Right renal cortex interstitium (tissue), 3 donors: Measurements from ENCODE around the gene ZNF786. TPM values are rescaled to one million over a fixed set of nuclear protein-coding genes. Genes with fewer than 3 reads are reported as not detected.
"Not testable (repeated sequence)": the region's sequence is repeated elsewhere in the genome, so short reads cannot be mapped to it uniquely, and the experiment has no call there.

Experiments
- DNase-seq, 3 donors: peaks; one replicate each; pipeline ENCODE4 v3.0.0-alpha.2; 2013; ENCODE audit warnings: low read depth in 3 of 3, low spot score in 2 of 3
- polyA plus RNA-seq, 3 donors: library from polyadenylated mRNA; unstranded; fragments of 120-200 nt; gene quantifications; one replicate each; pipeline ENCODE4 v1.2.1, GENCODE V29; 2013; ENCODE audit not compliant: insufficient read length in 3 of 3

ZNF786 gene
- polyA plus RNA-seq, 3 donors: 7.8 to 10.2 (median 9.5) TPM

DNA sequence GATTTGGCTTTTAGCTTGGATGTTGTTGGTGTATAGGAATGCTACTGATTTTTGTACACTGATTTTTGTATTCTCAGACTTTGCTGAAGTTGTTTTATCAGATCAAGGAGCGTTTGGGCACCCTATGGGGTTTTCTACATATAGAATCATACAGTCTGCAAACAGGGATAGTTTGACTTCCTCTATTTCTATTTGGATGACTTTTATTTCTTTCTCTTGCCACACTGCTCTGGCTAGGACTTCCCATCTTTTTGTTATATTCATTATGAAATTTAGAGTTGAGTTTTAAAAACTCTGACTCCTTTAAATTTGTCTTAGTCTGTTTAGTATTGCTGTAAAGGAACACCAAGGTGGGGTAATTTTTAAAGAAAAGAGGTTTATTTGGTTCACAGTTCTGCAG lies 4.7 kb downstream of the ZNF786 start:
- no peak for DNase-seq

DNA sequence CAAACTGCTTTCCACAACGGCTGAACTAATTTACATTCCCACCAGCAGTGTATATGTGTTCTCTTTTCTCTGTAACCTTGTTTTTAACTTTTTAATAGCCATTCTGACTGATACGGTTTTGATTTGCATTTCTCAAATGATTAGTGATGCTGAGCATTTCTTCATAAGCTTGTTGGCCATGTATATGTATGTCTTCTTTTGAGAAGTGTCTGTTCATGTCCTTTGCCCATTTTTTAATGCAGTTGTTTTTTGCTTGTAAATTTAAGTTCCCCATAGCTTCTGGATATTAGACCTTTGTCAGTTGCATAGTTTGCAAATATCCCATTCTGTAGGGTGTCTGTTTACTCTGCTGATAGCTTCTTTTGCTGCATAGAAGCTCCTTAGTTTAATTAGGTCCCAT lies 6.1 kb downstream of the ZNF786 start:
- no peak for DNase-seq

DNA sequence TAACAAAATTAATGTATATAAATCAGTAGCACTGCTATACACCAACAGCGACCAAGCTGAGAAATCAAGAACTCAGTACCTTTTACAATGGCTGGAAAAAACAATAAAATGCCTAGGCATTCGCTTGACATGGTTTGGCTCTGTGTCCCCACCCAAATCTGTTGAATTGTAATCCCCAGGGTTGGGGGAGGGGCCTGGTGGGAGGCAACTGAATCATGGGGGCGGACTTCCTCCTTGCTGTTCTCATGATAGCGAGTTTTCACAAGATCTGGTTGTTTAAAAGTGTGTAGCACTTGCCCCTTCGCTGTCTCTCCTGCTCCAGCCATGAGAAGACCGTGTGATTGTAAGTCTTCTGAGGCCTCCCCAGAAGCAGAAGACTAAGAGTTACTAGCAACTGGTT lies 8.6 kb downstream of the ZNF786 start:
- no peak for DNase-seq

DNA sequence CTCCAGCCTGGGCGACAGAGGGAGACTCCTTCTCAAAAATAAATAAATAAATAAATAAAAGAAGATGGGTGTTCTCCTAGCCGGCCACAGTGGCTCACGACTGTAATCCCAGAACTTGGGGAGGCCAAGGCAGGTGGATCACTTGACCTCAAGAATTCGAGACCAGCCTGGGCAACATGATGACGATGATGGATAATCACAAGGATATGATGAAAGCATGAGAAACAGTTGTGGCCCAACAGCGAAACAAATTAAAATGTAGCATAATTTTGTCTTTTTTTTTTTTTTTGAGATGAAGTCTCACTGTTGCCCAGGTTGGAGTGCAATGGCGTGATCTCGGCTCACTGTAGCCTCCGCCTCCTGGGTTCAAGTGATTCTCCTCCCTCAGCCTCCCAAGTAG lies 12.9 kb downstream of the ZNF786 start:
- DNase-seq: no peak

DNA sequence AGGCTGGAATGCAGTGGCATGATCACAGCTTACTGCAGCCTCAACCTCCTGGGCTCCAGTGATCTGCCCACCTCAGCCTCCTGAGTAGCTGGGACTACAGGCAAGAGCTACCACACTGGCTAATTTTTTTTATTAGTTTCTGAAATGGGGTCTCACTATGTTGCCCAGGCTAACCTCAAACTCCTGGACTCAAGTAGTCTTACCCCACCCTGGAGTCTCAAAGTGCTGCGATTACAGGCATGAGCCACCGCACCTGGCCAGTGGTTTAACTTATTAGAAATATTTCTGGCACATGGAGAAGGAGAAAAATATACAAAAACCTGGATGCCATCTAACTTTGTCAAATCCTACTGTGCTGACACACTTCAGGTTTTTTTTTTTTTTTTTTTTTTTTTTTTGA lies 15.2 kb downstream of the ZNF786 start:
- no peak for DNase-seq

DNA sequence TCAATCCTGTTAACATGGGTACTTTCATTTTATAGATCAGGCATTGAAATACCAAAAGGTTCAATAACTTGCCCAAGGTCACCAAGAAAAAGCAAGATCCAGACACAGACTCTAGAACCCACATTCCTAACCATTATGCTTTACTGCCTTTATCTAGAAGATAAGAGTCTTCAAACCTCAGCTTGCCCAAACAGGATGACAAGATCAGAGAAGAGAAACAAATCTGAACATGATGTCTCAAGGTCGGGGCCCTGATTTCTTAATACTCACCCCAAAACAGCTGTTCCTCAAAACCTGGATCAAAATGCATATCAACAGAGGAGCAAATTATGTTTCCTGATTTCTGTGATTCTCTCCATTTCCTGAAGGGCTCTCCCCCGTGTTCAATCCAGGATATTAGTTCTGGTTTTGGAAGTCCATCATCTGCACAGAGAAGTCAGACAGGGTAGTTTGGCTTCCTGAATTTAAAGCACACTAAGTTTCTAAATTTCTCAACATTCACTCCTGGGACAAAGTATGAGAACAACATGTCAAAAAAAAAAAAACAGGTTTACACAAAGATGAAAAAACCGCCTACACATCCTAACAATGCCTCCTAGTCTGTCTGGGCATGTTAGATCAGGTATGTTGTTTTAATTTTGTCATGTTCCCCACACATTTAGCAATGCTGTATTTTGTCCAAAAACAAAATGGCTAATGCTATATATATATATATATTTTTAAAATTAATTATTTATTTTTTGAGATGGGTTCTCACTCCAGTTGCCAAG lies 16.2 kb downstream of the ZNF786 start:
- DNase-seq: no peak

DNA sequence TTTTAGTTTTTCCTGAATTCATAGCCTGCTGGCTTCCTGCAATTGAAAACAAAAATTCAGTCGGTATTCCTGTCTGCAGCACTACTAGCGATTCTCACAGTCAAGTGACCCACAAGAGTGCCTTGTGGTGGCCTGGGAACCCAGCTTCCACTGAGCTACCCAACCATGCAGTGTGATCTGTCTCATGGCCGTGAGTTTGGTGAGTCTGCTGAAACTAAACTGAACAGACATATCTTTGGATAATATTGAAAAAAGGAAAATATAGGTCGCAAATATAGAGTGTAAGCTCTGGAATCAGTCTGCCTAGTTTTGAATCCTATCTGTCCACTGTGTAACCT lies 18.1 kb downstream of the ZNF786 start:
- DNase-seq: no peak

DNA sequence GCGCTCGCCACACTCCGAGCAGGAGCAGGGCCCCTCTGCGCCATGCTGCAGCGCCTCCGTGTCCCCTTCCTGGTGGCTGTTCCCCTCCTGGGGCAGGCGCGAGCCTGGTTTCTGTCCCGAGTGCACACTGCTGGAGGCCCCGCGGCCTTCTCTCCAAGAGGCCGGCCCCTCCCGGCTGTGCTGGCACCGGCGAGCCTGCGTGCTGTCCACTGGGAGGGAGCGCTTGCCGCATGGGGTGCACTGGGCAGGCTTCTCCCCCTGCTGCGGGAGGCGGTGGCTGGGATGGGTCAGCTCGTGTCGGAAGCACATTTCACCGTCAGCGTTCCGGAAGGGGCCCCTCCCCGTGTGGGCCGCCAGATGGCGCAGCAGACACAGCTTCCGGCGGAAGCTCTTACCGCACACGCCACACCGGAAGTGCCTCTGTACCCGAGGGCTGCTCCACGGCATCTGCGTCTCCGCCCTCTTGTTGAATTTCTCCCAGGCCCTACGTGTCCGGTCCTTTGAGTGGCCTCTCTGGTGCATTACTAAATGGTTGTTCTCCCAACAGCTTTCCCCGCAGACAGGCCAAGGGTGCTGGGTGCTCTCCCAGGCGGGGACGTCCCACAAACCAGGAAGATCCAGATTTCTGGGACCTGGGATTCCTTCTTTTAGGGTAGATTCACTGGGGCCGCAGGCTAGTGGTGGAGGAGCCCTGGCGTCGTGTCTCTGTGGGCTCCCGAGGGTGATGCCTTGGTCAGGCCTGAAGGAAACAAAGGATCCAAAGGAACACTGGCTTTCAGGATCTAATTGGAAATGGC lies 18.7 kb downstream of the ZNF786 start:
- no peak for DNase-seq

DNA sequence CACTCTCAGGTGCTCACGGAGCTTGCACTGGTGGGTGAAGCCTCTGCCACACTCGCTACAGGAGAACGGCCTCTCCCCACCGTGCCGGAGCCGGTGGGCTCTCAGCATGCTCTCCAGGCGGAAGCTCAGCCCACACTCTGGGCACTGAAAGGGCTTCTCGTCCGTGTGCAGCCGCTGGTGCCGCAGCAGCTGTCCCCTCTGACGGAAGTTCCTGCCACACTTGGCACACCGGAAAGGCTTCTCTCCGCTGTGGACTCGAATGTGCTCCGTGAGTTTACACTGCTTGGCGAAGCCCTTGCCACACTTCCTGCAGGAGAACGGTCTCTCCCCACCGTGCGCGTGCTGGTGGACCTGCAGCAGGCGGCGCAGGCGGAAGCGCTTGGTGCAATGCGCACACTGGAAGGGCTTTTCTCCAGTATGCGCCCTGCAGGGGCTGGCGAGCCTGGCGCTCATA lies 19.3 kb downstream of the ZNF786 start:
- no peak for DNase-seq

DNA sequence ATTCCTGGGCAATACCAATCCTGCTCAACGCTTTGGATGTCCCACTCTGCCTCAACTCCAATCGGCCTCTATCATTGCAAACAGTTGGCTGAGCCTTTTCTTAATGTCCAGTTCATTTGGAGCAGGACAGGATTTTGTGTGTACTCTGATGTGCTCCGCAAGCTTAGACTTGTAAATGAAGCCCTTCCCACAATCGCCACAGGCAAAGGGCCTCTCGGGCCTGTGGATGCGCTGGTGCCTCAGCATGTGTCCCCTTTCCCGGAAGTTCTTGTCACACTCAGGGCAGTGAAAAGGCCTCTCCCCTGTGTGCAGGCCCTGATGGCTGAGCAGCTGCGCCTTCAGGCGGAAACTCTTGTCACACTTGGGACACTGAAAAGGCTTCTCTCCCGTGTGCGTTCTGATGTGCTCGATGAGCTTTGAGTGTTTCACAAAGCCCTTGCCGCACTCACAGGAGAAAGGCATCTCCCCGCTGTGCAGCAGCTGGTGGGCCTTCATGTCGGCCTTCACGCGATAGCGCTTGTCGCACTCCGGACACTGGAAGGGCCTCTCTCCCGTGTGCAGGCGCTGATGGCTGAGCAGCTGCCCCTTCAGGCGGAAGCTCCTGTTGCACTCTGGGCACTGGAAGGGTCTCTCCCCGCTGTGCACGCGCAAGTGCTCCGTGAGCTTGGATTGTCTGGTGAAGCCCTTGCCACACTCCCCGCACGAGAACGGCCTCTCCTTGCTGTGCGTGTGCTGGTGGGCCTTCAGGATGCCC lies 20.0 kb downstream of the ZNF786 start:
- no peak for DNase-seq

DNA sequence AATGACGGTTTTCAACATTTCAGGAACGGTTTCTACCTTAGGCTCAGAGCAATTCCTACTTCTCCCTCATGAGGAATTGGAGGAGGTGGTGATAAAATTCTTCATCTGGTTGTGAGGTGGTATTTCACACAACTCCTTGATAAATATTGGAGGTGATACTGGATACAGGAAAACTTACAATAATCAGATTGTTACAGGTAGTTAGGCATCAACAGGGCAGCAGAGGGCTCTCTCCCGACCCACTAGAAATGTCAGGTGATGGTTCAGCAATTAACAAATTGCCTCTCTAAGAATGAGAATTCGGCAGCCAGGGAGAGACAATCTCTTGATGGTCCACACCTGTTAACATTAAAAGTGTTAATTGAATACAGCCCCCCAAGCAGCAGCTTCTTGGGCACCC lies 22.6 kb downstream of the ZNF786 start:
- no peak for DNase-seq

DNA sequence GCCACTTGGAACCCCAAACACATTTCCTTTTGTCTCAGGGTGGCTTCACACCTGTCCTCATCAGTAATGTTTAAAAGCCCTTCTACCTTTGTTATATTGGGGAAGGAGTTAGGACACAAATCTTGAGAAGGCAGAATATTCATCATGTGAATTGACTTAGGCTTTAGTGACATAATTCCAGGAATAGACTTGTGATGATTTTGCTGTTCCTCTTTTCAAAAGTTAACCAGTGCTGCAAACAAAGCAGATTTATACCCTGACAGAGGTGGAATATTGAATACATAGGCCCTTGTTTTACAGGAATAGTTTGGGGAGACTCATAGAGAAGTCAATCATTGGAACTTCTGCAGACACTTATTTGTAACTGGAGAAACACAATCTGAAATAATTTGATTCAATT lies 27.0 kb downstream of the ZNF786 start:
- no peak for DNase-seq

DNA sequence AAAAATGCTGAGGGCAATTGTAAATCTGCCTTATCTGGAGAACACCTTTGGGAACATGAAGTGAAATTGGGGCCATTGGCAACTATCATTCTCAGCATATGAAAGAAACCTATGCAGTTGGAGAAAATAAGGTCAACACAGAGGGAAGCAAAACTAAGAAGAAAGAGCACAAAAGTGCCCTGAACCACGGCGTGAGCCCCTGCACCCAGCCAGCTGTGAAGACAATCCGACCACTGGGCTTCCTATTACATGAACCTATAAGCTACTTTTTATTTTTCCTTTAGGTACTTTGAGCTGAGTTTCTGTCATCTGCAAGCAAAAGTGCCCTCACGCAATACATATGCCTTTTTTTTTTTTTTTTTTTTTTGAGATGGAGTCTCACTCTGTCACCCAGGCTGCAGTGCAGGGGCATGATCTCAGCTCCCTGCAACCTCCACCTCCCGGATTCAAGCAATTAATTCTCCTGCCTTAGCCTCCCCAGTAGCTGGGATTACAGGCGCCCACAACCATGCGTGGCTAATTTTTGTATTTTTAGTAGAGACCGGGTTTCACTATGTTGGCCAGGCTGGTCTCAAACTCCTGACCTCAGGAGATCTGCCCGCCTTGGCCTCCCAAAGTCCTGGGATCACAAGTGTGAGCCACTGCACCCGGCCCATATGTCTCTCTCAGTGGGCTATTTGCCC lies 28.2 kb downstream of the ZNF786 start:
- not testable (repeated sequence) for DNase-seq

DNA sequence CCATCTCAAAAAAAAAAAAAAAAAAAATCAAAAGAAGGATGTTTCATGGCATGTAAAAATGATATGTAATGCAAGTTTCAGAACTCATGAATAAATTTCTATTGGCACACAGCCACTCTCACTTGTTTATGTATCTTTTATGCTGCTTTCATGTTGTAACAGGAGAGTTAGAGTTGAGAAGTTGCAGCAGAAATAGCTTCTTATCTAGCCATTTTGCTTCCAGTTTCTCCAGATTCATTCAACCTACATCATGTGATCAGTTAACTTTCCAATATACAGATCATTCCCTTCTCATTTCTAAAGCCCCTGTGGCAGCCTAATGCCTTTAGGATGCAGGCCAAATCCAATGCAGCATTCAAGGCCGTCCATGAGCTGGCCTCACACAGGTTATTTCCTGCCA lies 30.4 kb downstream of the ZNF786 start:
- no peak for DNase-seq

DNA sequence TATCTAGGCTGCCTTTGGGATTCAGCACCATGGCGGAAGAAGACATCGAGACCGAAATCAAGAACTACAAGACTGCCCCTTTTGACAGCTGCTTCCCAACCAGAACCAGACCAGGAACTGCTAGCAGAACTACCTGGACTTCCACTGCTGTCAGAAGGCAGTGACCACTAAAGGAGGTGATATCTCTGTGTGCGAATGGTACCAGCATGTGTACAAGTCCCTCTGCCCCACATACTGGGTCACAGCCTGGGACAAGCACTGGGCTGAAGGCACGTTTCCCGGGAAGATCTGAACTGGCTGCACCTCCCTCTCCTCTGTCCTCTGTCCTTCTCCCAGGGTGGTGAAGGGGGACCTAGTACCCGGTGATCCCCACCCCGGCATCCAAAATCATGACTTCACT lies 36.6 kb downstream of the ZNF786 start:
- DNase-seq: no peak

DNA sequence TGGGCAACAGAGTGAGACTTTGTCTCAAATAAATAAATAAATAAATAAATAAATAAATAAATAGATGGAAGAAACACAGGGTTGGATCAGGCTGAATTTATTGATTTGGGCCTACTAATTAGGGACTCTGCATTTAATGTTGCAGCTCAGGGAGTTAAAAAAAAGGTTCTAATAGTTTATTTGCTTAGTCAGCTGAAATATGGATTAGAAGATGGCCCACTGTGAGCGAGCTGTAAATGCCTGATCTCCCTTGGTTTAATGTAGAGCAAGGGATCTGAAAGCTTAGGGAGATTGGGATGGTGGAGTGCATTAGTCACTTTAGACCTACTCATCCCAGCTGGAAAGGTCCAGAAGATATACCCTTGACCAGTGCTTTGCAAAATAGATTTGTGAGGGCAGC lies 37.1 kb downstream of the ZNF786 start:
- DNase-seq: no peak

DNA sequence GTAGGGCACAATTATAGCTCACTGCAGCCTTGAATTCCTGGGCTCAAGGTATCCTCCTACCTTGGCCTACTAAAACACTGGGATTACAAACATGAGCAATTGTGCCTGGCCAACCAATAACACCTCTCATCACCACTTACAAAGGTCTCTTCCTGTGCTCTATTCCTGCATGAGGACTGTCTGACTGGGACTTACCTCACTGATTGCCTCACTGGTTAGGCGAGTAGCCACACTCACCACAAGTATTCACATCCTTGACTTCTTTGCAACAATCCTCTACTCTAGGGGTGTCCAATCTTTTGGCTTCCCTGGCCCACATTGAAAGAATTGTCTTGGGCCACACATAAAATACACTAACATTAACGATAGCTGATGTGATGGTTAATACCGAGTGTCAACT lies 39.6 kb downstream of the ZNF786 start:
- no peak for DNase-seq

DNA sequence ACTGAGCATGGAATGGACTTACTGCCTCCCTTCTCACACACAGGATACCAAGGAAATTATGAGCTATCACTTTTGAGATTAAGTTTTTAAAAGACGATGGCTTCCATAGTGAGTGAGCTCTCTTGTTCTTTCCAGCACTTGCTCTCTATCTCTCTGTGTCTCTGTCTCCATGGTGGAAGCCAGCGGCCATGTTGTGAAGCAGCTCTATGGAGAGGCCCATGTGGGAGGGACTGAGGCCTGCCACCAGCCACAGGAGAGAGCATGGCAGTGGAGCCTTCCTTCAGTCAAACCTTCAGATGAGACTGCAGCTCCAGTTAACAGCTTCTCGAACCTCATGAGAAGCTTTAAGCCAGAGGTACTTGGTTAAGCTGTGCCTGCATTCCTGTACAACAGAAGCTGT lies 41.7 kb downstream of the ZNF786 start:
- no peak for DNase-seq

DNA sequence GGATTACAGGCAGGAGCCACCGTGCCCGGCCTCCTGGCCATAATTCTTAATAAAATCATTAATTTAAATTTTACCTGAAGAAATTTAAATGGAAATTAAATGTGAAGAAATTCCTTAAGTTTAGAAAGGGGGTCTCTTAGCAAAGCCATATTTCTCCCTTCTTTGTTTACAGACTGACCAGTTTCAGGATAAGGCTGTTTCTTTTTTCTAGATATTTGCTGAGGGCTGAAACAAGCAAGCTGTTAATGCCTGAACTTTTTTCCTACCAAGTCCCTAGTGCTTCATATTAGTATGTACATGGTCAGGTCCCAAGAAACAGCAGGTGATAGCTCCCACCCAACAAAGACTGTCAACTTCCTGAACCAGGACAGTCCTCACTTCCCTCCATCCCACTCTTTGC lies 44.1 kb downstream of the ZNF786 start:
- no peak for DNase-seq

DNA sequence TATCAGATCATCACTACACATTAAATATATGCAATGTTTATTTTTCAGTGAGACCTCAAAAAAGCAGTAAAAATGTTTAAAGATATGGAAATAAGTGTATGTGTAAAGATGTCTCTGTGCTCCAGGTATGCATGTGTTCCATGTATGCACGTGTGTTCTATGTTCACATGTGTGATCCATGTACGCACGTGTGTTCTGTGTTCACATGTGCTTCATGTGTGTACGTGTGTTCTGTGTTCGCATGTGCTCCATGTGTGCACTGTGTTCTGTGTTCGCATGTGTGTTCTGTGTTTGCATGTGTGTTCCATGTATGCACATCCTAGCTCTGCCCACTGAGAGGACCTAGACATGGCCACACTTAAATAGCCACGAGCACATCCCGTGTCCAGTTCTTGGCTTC lies 46.6 kb downstream of the ZNF786 start:
- DNase-seq: no peak

DNA sequence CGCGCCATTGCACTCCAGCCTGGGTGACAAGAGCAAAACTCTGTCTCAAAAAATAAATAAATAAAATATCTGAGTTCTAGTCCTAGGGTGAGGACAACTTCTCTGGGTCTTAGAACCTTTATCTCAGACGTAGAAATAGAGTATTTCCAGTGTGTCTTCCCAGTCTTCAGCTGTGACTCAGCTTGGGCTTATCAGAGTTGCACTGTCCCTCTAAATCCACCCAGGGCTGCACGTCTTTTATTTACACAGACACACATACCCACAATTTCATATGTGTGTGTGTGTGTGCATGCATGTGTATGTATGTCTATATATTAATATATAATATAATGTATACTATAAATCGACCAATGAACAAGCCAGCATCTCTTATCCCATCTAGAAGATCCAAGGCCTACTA lies 49.2 kb downstream of the ZNF786 start:
- DNase-seq: no peak
